GM21619 (cell line): ENCODE results near the gene ZNF665.
"Not testable (repeated sequence)": the region's sequence is repeated elsewhere in the genome, so short reads cannot be mapped to it uniquely, and the experiment has no call there.

ENCODE experiments used
- ATAC-seq: cut with Tn5 transposase; IDR thresholded peaks from one replicate; pipeline ENCODE4 v1.9.1; 2021; ENCODE audit not compliant: unreplicated experiment

The ZNF665 gene

DNA sequence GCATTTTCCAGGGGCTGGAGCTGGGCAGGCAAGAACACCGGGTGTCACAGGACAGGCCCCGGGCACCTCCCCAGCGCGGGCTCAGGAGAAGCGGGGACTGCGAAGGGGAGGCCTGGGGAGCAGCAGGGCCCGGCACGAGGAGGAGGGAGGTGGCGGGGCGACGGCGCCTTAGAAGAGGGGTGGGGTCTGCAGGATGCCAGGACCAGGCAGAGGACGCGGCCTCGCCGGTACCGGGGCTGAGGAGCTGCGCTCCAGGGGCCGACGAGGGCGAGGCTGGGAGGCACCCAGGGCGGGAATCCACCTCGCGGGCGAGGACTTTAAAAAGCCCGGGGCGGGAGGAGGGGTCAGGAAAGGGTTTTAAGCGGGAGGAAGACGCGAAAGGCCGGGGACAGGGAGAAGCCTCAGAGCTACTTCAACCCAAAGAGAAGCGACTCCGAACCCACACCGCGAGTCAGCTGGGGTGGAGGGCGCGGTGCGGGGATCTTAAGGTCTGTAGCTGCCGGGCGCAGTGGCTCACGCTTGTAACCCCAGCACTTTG, 35.0 kb downstream of the ZNF665 start:
- no peak for ATAC-seq

DNA sequence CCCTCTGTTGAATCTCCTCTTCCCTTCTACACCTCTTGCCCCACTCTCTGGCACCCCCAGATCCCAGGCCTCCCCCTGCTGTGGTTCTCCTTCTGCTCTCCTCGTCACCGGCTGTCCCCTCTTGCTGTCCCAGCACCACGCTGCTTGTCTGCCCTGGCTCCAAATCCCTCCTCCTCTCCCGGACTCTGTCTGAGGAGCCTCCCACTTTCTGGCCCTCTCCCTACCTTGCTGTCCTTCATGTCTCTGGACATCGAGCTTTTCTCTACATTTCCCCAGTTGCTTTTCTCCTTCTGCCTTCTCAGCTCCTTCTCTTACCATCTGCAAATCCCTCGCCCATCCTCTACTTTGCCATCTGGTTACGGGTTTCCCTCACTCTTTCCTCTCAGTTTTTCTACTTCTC, 35.5 kb downstream of the ZNF665 start:
- no peak for ATAC-seq

DNA sequence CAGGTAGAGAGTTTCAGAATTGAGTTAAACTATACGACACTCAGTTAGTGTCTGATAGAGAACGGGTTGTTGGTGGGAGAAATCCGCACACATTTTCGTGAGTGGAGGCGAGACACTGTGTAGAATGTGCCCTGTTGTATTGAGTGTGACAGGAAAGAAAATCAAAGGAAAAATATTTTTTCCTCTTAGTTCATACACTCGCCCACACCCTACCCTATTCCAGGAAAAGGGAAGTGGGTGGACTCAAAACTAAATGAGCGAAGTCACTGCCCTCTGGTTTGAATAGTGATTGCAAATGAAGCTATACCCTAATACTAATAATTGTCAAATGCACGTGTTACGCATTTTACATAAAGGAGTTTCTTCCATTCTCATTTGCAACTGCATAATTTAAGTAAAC, 36.3 kb downstream of the ZNF665 start:
- ATAC-seq: no peak

DNA sequence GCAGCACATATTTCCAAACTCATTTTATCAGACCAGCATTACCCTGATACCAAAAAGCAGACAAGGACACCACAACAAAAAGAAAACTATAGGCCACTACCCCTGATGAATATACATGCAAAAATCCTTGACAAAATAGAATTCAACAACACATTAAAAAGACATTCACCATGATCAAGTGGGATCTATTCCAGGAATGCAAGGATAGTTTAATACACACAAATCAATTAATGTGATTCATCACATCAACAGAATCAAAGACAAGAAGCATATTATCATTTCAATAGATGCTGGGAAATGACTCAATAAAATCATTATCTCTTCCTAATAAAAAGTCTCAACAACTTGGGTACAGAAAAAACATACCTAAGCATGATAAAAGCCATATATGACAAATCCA, 45.5 kb downstream of the ZNF665 start:
- ATAC-seq: no peak

DNA sequence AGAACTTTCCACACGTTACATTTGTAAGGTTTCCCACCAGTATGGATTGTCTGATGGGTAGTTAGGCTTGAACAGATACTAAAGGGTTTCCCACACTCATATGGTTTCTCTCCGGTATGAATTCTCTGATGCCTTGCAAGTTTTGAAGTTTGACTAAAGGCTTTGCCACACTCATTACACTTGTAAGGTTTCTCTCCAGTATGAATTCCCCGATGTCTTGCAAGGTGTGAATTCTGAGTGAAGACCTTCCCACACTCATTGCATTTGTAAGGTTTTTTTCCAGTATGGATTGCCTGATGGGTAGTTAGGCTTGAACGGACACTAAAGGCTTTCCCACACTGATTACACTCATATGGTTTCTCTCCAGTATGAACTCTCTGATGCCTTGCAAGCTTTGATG, 52.8 kb downstream of the ZNF665 start:
- no peak for ATAC-seq

DNA sequence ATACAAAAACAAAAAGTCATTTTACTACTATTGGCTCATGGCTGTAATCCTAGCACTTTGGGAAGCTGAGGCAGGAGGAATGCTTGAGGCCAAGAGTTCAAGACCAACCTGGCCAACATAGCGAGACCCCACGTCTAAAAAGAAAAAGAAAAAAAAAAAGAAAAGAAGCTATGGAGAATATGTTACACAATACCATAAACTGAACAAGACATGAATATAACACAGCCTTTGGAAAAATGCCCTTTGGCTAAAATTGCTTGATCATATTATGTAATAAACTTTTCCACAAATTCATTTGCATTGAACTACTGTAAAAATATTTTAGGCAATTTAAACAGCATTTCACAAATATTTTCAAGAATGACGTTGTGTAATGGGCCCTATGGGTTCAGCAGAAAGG, 56.7 kb downstream of the ZNF665 start:
- ATAC-seq: no peak

DNA sequence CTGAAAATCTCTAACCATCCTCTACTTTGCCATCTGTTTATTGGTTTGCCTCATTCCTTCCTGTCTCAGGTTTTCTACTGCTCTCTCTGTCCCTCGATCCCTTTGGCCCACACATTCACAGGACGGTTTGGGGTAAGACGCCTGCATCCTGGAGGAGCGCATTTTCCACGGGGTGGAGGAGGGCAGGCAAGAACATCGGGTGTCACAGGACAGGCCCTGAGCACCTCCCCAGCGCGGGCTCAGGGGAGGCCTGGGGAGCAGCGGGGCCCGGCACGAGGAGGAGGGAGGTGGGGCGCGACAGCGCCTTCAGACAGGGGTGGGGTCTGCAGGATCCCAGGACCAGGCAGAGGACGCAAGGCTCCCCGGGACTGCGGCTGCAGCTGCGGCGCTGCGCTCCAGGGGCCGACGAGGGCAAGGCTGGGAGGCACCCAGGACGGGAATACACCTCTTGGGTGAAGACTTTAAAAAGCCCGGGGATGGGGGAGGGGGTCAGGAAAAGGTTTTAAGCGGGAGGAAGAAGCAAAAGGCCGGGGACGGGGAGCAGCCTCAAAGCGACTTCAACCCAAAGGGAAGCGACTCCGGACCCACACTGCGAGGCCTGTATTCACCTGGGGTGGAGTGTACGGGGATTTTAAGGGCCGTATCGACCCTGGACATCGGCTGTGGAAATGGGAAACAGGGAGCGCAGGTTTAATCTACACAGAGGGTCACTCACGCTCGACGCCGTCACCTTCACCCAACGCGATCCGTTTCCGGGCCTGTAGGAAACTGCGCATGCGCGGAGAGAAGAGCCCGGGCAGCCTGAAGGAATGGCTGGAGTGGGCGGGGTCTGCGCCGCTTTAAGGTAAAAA, 60.8 kb downstream of the ZNF665 start, which contains the start of gene ZNF415:
ZNF415 (minus strand) TSS at position 770 of the 851 bp plus-strand sequence. CDS start 10,234 bp downstream, outside the sequence.
- no peak for ATAC-seq

DNA sequence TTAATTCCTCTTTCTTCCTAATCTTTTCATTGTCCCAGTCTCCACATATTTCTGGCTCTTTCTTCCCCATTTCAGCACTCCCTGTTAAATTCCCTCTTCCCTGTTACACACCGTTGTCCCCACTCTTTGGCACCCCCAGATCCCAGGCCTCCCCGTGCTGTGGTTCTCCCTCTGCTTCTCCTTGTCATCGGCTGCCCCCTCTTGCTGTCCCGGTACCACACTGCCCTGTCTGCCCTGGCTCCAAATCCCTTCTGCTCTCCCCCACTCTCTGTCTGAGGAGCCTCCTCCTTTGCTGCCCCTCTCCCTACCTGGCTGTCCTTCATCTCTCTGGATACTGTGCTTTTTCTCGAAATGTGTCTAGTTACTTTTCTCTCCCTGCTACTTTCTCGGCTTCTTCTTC, 61.4 kb downstream of the ZNF665 start:
- no peak for ATAC-seq

DNA sequence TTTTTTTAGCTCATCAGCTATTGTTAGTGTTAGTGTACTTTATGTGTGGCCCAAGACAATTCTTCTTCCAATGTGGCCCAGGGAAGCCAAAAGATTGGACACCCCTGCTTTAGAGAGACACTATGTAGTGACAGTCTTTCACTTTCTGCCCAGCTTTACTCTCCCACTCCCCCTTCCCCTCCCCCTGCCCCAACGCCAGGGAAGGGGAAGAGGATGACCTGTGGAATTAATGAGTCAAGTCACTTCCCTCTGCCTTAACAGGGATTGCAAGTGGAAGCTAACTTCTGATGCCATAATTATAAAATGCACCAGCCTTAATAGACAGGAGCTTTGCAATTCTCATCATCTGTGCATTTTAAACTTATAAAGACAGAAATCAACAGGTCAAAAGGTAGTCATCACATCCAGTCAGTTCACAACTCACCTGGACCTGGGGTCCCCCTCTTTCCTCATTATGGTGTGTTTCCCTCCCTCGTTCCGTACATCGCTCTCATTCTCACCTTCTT, 62.0 kb downstream of the ZNF665 start:
- no peak for ATAC-seq

DNA sequence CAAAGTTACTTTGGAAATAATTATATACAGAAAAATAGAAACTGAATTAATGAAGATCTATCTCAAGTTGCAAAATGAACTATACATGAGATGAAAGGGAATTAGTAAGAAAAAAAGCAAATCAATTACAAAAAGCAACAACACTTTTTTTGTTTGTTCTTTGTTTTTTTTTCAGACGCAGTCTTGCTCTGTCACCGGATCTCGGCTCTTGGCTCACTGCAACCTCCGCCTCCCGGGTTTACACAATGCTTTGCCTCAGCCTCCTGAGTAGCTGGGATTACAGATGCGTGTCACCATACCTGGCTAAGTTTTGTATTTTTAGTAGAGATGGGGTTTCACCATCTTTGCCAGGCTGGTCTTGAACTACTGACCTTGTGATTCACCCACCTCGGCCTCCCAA, 62.7 kb downstream of the ZNF665 start:
- ATAC-seq: no peak

DNA sequence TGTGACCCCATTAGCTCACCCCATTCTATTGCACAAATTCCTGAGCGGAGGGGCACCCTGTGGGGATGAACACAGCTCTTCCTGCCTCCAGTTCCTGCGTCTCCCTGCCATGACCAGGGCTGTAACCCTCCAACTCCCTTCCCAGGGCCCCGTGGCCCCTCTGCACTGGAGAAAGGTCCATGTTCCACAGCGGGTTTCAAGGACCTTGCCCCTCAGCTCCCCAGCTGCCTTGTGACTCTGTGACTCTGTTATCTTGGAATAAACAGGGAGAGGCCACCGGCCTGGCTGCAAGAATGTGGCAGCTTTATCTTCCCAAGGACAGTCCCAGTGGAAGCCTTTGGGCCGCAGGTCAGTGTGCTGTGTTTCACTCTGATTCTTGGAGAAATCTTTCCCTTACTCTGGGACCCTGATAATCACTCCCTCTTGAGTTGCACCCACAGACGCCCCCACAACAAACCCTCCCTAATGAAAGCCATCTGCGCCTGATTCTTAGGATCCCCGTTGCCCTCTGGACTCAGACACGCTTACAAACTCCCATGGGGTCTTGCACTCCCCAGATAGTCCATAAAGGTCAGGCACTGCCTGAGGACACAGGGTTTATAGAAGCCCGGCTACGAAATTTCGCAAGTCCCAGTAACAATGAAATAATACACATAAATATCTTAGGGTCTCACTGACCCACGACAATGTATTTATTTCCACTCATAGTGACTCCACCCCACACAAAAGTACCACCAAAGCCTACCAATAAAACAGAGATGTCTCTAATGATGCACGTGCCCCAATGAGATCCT, 66.2 kb downstream of the ZNF665 start:
- not testable (repeated sequence) for ATAC-seq

DNA sequence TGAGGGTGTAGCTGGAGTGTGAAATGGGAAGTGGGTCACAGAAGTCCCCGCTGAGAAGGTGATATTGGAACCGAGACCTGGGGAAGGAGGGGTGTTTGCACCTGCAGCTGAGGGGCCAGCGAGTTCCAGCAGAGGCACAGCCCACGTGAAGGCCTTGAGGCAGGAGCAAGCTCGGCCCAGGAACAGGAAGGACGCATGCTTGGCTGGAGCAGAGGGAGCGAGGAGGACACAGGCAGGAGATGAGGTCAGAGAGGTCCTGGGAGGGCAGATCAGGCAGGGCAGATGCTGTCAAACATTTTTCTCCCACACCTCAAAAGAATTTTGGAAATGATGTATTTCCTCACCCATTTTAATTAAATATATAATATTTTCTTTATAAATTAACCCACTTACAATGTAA, 69.8 kb downstream of the ZNF665 start:
- no peak for ATAC-seq
